ENCODE data around the gene MT1M. TPM values are rescaled to one million over a fixed set of nuclear protein-coding genes. Genes with fewer than 3 reads are reported as not detected.

Gene MT1M
- total and polyA plus RNA-seq, 2 of the 8 experiments (the other 6 are each of a cell fraction or from before 2014, with no cell fraction given): 2.1 TPM; not detected in 1

DNA sequence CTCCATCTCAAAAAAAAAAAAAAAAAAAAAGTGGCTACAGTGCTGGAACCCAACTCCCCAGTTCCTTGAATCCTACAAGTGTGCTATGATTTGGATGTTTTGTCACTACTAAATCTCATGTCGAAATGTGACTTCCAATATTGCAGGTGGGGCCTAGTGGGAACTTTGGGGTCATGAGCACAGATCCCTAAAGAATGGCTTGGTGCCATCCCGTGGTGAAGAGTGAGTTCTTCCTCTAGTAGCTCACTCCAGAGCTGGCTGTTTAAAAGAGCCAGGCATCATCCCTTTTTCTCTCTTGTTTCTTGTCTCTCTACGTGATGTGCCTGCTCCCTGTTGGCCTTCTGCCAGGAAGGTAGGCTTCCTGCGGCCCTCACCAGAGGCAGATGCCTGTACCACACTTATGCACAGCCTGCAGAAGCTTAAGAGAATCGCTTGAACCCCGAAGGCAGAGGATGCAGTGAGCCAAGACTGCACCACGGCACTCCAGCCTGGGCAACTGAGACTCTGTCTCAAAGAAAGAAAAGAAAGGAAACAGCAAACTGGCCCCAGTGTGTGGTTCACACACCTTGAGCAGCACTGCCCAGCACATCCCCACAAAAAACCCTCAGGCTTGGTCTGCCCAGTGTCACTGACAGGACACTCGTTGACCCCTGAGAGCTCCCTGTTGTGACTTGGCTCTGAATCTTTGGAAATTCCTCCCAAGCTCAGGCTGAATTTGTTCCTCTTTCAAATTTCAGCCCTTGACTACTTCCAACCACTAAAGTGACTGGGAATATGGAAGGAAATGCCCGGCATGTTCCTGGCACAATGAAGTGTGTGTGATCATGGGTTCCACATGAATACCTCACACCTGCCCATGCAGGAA lies 3.7 kb upstream of the MT1M start:
- Histone ChIP-seq H3K4me2 (ENCODE audit: insufficient read depth in 1 of 2, low read depth in 2 of 2, low read length in 2 of 2) (no peak overlapping the region), H3K27me3 (replicated peaks in 1 of 4; ENCODE audit: control insufficient read depth in 3 of 4, extremely low read depth in 1 of 4, insufficient read depth in 3 of 4, low read length in 3 of 4) (peaks cover 83 to 96% (median 95%) of the 10 kb centered on the region in 4 experiments)

More for the DNA sequence above, 3.7 kb upstream of the MT1M start:
- TF ChIP-seq RNF2 (IDR thresholded peaks at IDR 0.05; ENCODE audit: borderline replicate concordance, low read depth, low read length, missing control alignments, poor library complexity, severe bottlenecking) (no peak), RAD21 (IDR thresholded peaks at IDR 0.05 in 1 of 2, conservative IDR thresholded peaks at IDR 0.05 in 1 of 2; ENCODE audit: low read depth in 2 of 2, low read length in 2 of 2) (peak in 1 of 2 experiments; percentile 16; a peak in 1 of 4 replicates), SRF (IDR thresholded peaks at IDR 0.05; ENCODE audit: low read depth, low read length) (no peak), BCL11A (IDR thresholded peaks at IDR 0.05; ENCODE audit: low read depth in 2 of 2, low read length in 2 of 2) (no peak), YY1 (IDR thresholded peaks at IDR 0.05; ENCODE audit: low read depth, low read length) (no peak)
- TF ChIP-seq, protein P1, sequence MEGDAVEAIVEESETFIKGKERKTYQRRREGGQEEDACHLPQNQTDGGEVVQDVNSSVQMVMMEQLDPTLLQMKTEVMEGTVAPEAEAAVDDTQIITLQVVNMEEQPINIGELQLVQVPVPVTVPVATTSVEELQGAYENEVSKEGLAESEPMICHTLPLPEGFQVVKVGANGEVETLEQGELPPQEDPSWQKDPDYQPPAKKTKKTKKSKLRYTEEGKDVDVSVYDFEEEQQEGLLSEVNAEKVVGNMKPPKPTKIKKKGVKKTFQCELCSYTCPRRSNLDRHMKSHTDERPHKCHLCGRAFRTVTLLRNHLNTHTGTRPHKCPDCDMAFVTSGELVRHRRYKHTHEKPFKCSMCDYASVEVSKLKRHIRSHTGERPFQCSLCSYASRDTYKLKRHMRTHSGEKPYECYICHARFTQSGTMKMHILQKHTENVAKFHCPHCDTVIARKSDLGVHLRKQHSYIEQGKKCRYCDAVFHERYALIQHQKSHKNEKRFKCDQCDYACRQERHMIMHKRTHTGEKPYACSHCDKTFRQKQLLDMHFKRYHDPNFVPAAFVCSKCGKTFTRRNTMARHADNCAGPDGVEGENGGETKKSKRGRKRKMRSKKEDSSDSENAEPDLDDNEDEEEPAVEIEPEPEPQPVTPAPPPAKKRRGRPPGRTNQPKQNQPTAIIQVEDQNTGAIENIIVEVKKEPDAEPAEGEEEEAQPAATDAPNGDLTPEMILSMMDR (IDR thresholded peaks at IDR 0.05; ENCODE audit: control extremely low read depth in 1 of 3, insufficient read depth in 1 of 3, low read depth in 1 of 3, low read length in 3 of 3): peak in 1 of 3 experiments; percentile 11; a peak in 1 of 4 replicates
- no peak for DNase-seq (ENCODE audit: low read depth in 1 of 2, low spot score in 2 of 2)
- Histone ChIP-seq H3K79me1 (ENCODE audit: low read depth, low read length) (no peaks in the 10 kb centered on the region), H2AK5ac (ENCODE audit: low read depth, low read length) (no peak overlapping the region), H2BK15ac (ENCODE audit: low read length) (no peak overlapping the region), H2BK12ac (ENCODE audit: low read depth, low read length) (0 out of 2 replicates have a peak overlapping the region, but pooled peaks have one; percentile 44), H4K91ac (replicated peaks; ENCODE audit: insufficient read length, low read length) (no peak overlapping the region), H3K18ac (ENCODE audit: extremely low read depth, low read length) (no peak overlapping the region), H3K4ac (replicated peaks; ENCODE audit: insufficient read length, low read depth, low read length) (no peak overlapping the region), H3K23ac (ENCODE audit: insufficient read length) (no peak overlapping the region), H3K56ac (replicated peaks; ENCODE audit: insufficient read length, low read depth, low read length) (no peak overlapping the region), H3K9ac (replicated peaks in 1 of 4; ENCODE audit: extremely low read depth in 1 of 4, low read depth in 3 of 4, low read length in 3 of 4) (no peak overlapping the region), H3K4me3 (ENCODE audit: extremely low read depth in 1 of 4, insufficient read depth in 2 of 4, low read depth in 3 of 4, low read length in 4 of 4) (no peak overlapping the region), H3K79me2 (ENCODE audit: control insufficient read depth in 1 of 2, insufficient read depth in 2 of 2, low read length in 2 of 2) (no peaks in the 10 kb centered on the region), H2BK5ac (ENCODE audit: low read depth, low read length) (no peak overlapping the region), H2AFZ (ENCODE audit: low read length) (no peak overlapping the region), H3K4me1 (replicated peaks in 1 of 4; ENCODE audit: control insufficient read depth in 3 of 4, insufficient read depth in 4 of 4, low read length in 3 of 4) (peaks cover 0 to 18% (median 13%) of the 10 kb centered on the region in 4 experiments; a peak in 6 of 7 replicates), H3K14ac (ENCODE audit: insufficient read length) (no peak overlapping the region), H2BK120ac (replicated peaks; ENCODE audit: low read depth, low read length) (no peak overlapping the region), H2BK20ac (ENCODE audit: low read length) (no peak overlapping the region), H4K20me1 (replicated peaks in 1 of 2; ENCODE audit: control insufficient read depth in 1 of 2, insufficient read depth in 2 of 2, low read length in 2 of 2) (peaks cover 6 to 19% of the 10 kb centered on the region in 2 experiments), H3K9me3 (ENCODE audit: insufficient read depth in 2 of 2, low read depth in 1 of 2, low read length in 1 of 2) (no peaks in the 10 kb centered on the region), H3K36me3 (ENCODE audit: control insufficient read depth in 2 of 4, insufficient read depth in 4 of 4, low read length in 3 of 4) (no peaks in the 10 kb centered on the region), H3K27ac (ENCODE audit: low read depth, low read length) (no peak overlapping the region), H3K23me2 (ENCODE audit: low read depth, low read length) (peaks cover 9% of the 10 kb centered on the region; the same call in 1 of the 2 replicates), H4K8ac (ENCODE audit: extremely low read depth, insufficient read depth, low read length) (no peak overlapping the region; the same call in 1 of the 2 replicates), H4K5ac (ENCODE audit: insufficient read length, low read depth, low read length) (no peak overlapping the region)
- FAIRE-seq: no peak
- ChIA-PET CTCF (ENCODE audit: partially characterized antibody) (interaction anchor here (0.7 to 3.2 kb wide), 8 partner anchors 11 to 115 kb away, joined by 3 to 13 read pairs (median 4); partner anchors contain the start of gene MT1G), POLR2A (ENCODE audit: partially characterized antibody) (interaction anchor here (0.7 to 1.8 kb wide), 7 partner anchors 9 to 47 kb away, joined by 3 to 6 read pairs (median 3); partner anchors contain the start of genes MT1H and MT2A)
- WGBS, 2 experiments (ENCODE audit: extremely low coverage in 1 of 2, insufficient coverage in 1 of 2, insufficient read length in 1 of 2, insufficient replicate concordance in 2 of 2, low coverage in 1 of 2, low lambda C conversion rate in 2 of 2, missing lambda C conversion rate in 1 of 2): 72% methylated on average over 9 of the region's 9 CpGs; no CpG with 5 or more reads in 1 of the 2 experiments

Measured in H1 (cell line).